ENCODE results near the gene RBM25.
"Not testable (repeated sequence)": the region's sequence is repeated elsewhere in the genome, so short reads cannot be mapped to it uniquely, and the experiment has no call there.

The RBM25 gene

GRCh38 chr14:73058224-73058921 is at the start of gene RBM25:
TSS of gene RBM25 (plus strand) at chr14:73058534. CDS start at chr14:73071642, 13,108 bp downstream.
- DNase-seq: peak; percentile 96

- DNase-seq: not testable (repeated sequence)
These were observed 47.1 kb upstream of the RBM25 start for GRCh38 chr14:73011189-73011588.

- DNase-seq: no peak
These were observed 44.2 kb upstream of the RBM25 start for GRCh38 chr14:73014105-73014504.

- not testable (repeated sequence) for DNase-seq
These were observed 42.8 kb upstream of the RBM25 start for GRCh38 chr14:73015552-73015951.

- not testable (repeated sequence) for DNase-seq
These were observed 42.3 kb upstream of the RBM25 start for GRCh38 chr14:73016011-73016410.

GRCh38 chr14:73022051-73022450 is 36.3 kb upstream of the RBM25 start:
- no peak for DNase-seq

- DNase-seq: no peak
These were observed 32.8 kb upstream of the RBM25 start for GRCh38 chr14:73025544-73025943.

GRCh38 chr14:73026243-73026844 is 32.0 kb upstream of the RBM25 start:
- no peak for DNase-seq

GRCh38 chr14:73026845-73027542 is 31.3 kb upstream of the RBM25 start, which contains the start of gene ZFYVE1:
TSS of gene ZFYVE1 (minus strand) at chr14:73027106. CDS start at chr14:73024508, 2,598 bp downstream.
- peak; percentile 91 for DNase-seq

- no peak for DNase-seq
These were observed 30.8 kb upstream of the RBM25 start for GRCh38 chr14:73027546-73027945.

- no peak for DNase-seq
These were observed 30.4 kb upstream of the RBM25 start for GRCh38 chr14:73027984-73028383.

- DNase-seq: not testable (repeated sequence)
These were observed 21.5 kb upstream of the RBM25 start for GRCh38 chr14:73036706-73037450.

GRCh38 chr14:73047808-73048207 is 10.5 kb upstream of the RBM25 start:
- no peak for DNase-seq

- DNase-seq: no peak
These were observed 8.9 kb upstream of the RBM25 start for GRCh38 chr14:73049428-73049827.

GRCh38 chr14:73055251-73055650 is 3.1 kb upstream of the RBM25 start:
- DNase-seq: no peak

- DNase-seq: no peak
These were observed 450 bp upstream of the RBM25 start for GRCh38 chr14:73057944-73058223.

- DNase-seq: no peak
These were observed 764 bp downstream of the RBM25 start for GRCh38 chr14:73058922-73059673.

GRCh38 chr14:73069585-73069984 is 11.3 kb downstream of the RBM25 start:
- DNase-seq: no peak

- no peak for DNase-seq
These were observed 32.7 kb downstream of the RBM25 start for GRCh38 chr14:73091044-73091443.

GRCh38 chr14:73097421-73097820 is 39.1 kb downstream of the RBM25 start:
- DNase-seq: no peak

- no peak for DNase-seq
These were observed 42.0 kb downstream of the RBM25 start for GRCh38 chr14:73100334-73100733.

GRCh38 chr14:73102806-73103497 is 44.6 kb downstream of the RBM25 start:
- no peak for DNase-seq
